HepG2 (cell line): ENCODE results near the gene ISG20L2. TPM values are rescaled to one million over a fixed set of nuclear protein-coding genes. Genes with fewer than 3 reads are reported as not detected.

Source experiments
- CENPX ChIP-seq: sonication (generic); formaldehyde crosslinking; IDR thresholded peaks from 2 replicates; pipeline ENCODE4 v1.9.0; 2021; ENCODE audit warnings: mild to moderate bottlenecking, missing genetic modification reagents, moderate library complexity
- HNRNPK ChIP-seq: fragments of 200-400 bp; formaldehyde crosslinking; IDR thresholded peaks from 2 replicates; pipeline ENCODE4 v1.6.1; 2018; ENCODE audit warnings: low read length, low read depth, moderate library complexity, mild to moderate bottlenecking; ENCODE audit not compliant: poor library complexity, severe bottlenecking
- JUN ChIP-seq: sonication (generic); formaldehyde crosslinking; IDR thresholded peaks from 2 replicates; pipeline ENCODE4 v1.4.0; 2020; ENCODE audit warnings: mild to moderate bottlenecking, missing genetic modification reagents
- KDM5B ChIP-seq: sonication (generic); formaldehyde crosslinking; IDR thresholded peaks from 2 replicates; pipeline ENCODE4 v1.4.0; 2020; ENCODE audit warnings: missing genetic modification reagents, mild to moderate bottlenecking, borderline replicate concordance
- PAWR ChIP-seq: sonication (generic); formaldehyde crosslinking; IDR thresholded peaks from 2 replicates; pipeline ENCODE4 v1.4.0; 2020; ENCODE audit warnings: missing genetic modification reagents, mild to moderate bottlenecking, borderline replicate concordance
- RAD51 ChIP-seq: fragments of 450-650 bp; IDR thresholded peaks from 2 replicates; pipeline ENCODE4 v1.6.1; 2016; ENCODE audit warnings: borderline replicate concordance
- TGIF2 ChIP-seq: IDR thresholded peaks from 2 replicates; pipeline ENCODE4 v1.6.1; 2016; ENCODE audit warnings: control low read depth, missing compliant biosample characterization
- ZFX ChIP-seq: sonication (generic); formaldehyde crosslinking; IDR thresholded peaks from 2 replicates; pipeline ENCODE4 v1.4.0; 2020; ENCODE audit warnings: mild to moderate bottlenecking, low read depth, missing genetic modification reagents, moderate library complexity
- ZNF737 ChIP-seq: sonication (generic); formaldehyde crosslinking; IDR thresholded peaks from 2 replicates; pipeline ENCODE4 v1.5.0; 2020; ENCODE audit warnings: missing genetic modification reagents, mild to moderate bottlenecking, borderline replicate concordance
- polyA plus RNA-seq, 8 experiments: library from polyadenylated mRNA; depleted of rRNA in 3 of 8; stranded (reverse) in 7 of 8; unstranded in 1 of 8; fragments of >200 nt; fragmentation: Illumina TruSeq in 4 of 8; extraction: Trizol in 4 of 8; gene quantifications; 2 replicates each; pipeline versions ENCODE4 v1.2.1 to v1.2.3, GENCODE V29; 2011 to 2016; ENCODE audit warnings: low read depth in 4 of 8, missing spikeins in 1 of 8, mixed read lengths in 1 of 8; ENCODE audit not compliant: insufficient read depth in 1 of 8
- total RNA-seq, 5 experiments: library from RNA; depleted of rRNA; stranded (reverse); fragments of >200 nt; fragmentation: Illumina TruSeq; extraction: Trizol; gene quantifications; 2 replicates each; pipeline ENCODE4 v1.2.3, GENCODE V29; 2016; ENCODE audit warnings: low read depth in 1 of 5
- TF ChIP-seq, protein P1 (sequence below): sonication (generic); formaldehyde crosslinking; IDR thresholded peaks from 2 replicates; pipeline ENCODE4 v1.5.0; 2020; ENCODE audit warnings: mild to moderate bottlenecking, missing genetic modification reagents
- TF ChIP-seq, protein P2 (sequence below): sonication (generic); formaldehyde crosslinking; IDR thresholded peaks from 2 replicates; pipeline ENCODE4 v1.5.1; 2020; ENCODE audit warnings: mild to moderate bottlenecking, missing genetic modification reagents
- TF ChIP-seq, protein P3 (sequence below): IDR thresholded peaks from 2 replicates; pipeline ENCODE4 v1.6.1; 2016
- TF ChIP-seq, protein P4 (sequence below): sonication (generic); formaldehyde crosslinking; IDR thresholded peaks from 2 replicates; pipeline ENCODE4 v1.9.0; 2021; ENCODE audit warnings: missing genetic modification reagents, mild to moderate bottlenecking, borderline replicate concordance
- TF ChIP-seq, protein P5 (sequence below): sonication (generic); formaldehyde crosslinking; IDR thresholded peaks from 2 replicates; pipeline ENCODE4 v1.4.0; 2020; ENCODE audit warnings: mild to moderate bottlenecking, missing genetic modification reagents

ISG20L2 gene
- total and polyA plus RNA-seq, 2 of the 13 experiments (the other 11 are each of a cell fraction or from before 2014, with no cell fraction given): 19.8 to 21.3 TPM

DNA sequence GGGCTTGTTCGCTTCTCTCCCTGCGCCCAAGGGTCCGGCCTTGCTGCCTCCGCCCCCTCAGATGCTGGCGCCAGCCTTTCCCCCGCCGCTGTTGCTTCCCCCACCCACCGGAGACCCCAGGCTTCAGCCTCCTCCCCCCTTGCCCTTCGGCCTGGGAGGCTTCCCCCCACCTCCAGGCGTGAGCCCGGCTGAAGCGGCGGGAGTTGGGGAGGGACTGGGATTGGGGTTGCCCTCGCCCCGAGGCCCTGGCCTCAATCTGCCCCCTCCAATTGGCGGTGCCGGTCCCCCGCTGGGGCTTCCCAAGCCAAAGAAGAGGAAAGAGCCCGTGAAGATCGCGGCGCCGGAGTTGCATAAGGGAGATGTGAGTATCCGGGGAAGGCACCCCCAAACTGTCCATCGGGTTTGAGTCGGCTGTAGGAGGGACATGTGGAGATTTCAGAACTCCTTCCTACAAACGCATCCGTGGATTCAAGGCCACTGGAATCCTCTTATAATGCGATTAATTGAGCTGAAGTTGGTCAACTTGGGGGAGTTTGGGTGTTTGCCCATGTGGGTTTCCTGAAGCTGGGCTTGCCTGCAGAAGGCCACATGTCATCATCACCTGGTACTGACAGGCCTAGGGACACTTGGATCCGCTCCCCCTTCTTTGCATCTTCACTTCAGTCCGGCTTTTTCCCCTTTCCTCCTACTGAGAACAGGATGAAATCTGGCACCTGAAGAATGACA lies 39.5 kb upstream of the ISG20L2 start (continued):
- TF ChIP-seq, protein P1, sequence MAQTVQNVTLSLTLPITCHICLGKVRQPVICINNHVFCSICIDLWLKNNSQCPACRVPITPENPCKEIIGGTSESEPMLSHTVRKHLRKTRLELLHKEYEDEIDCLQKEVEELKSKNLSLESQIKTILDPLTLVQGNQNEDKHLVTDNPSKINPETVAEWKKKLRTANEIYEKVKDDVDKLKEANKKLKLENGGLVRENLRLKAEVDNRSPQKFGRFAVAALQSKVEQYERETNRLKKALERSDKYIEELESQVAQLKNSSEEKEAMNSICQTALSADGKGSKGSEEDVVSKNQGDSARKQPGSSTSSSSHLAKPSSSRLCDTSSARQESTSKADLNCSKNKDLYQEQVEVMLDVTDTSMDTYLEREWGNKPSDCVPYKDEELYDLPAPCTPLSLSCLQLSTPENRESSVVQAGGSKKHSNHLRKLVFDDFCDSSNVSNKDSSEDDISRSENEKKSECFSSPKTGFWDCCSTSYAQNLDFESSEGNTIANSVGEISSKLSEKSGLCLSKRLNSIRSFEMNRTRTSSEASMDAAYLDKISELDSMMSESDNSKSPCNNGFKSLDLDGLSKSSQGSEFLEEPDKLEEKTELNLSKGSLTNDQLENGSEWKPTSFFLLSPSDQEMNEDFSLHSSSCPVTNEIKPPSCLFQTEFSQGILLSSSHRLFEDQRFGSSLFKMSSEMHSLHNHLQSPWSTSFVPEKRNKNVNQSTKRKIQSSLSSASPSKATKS (CRISPR knock-in tag): no peak
- TF ChIP-seq, protein P2, sequence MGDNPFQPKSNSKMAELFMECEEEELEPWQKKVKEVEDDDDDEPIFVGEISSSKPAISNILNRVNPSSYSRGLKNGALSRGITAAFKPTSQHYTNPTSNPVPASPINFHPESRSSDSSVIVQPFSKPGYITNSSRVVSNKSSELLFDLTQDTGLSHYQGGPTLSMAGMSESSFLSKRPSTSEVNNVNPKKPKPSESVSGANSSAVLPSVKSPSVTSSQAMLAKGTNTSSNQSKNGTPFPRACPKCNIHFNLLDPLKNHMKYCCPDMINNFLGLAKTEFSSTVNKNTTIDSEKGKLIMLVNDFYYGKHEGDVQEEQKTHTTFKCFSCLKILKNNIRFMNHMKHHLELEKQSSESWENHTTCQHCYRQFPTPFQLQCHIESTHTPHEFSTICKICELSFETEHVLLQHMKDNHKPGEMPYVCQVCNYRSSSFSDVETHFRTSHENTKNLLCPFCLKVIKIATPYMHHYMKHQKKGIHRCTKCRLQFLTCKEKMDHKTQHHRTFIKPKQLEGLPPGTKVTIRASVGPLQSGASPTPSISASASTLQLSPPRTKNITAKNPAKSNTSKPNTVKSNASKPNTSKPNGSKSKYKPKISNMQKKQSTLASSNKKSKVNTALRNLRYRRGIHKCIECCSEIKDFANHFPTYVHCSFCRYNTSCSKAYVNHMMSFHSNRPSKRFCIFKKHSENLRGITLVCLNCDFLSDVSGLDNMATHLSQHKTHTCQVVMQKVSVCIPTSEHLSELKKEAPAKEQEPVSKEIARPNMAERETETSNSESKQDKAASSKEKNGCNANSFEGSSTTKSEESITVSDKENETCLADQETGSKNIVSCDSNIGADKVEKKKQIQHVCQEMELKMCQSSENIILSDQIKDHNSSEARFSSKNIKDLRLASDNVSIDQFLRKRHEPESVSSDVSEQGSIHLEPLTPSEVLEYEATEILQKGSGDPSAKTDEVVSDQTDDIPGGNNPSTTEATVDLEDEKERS (CRISPR knock-in tag): peak; percentile 7; the same call in 1 of the 2 replicates
- TF ChIP-seq JUN (CRISPR knock-in tag) (no peak), KDM5B (CRISPR knock-in tag) (0 out of 2 replicates have a peak, but pooled peaks have one; percentile 42), RAD51 (no peak), HNRNPK (peak; percentile 19), TGIF2 (CRISPR knock-in tag) (peak; percentile 97; the same call in 1 of the 2 replicates), ZNF737 (CRISPR knock-in tag) (0 out of 2 replicates have a peak, but pooled peaks have one; percentile 34), PAWR (CRISPR knock-in tag) (no peak), CENPX (CRISPR knock-in tag) (no peak), ZFX (CRISPR knock-in tag) (peak; percentile 30)
- TF ChIP-seq, protein P3, sequence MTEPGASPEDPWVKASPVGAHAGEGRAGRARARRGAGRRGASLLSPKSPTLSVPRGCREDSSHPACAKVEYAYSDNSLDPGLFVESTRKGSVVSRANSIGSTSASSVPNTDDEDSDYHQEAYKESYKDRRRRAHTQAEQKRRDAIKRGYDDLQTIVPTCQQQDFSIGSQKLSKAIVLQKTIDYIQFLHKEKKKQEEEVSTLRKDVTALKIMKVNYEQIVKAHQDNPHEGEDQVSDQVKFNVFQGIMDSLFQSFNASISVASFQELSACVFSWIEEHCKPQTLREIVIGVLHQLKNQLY (CRISPR knock-in tag): no peak
- TF ChIP-seq, protein P4, sequence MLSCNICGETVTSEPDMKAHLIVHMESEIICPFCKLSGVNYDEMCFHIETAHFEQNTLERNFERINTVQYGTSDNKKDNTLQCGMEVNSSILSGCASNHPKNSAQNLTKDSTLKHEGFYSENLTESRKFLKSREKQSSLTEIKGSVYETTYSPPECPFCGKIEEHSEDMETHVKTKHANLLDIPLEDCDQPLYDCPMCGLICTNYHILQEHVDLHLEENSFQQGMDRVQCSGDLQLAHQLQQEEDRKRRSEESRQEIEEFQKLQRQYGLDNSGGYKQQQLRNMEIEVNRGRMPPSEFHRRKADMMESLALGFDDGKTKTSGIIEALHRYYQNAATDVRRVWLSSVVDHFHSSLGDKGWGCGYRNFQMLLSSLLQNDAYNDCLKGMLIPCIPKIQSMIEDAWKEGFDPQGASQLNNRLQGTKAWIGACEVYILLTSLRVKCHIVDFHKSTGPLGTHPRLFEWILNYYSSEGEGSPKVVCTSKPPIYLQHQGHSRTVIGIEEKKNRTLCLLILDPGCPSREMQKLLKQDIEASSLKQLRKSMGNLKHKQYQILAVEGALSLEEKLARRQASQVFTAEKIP: no peak
- TF ChIP-seq, protein P5, sequence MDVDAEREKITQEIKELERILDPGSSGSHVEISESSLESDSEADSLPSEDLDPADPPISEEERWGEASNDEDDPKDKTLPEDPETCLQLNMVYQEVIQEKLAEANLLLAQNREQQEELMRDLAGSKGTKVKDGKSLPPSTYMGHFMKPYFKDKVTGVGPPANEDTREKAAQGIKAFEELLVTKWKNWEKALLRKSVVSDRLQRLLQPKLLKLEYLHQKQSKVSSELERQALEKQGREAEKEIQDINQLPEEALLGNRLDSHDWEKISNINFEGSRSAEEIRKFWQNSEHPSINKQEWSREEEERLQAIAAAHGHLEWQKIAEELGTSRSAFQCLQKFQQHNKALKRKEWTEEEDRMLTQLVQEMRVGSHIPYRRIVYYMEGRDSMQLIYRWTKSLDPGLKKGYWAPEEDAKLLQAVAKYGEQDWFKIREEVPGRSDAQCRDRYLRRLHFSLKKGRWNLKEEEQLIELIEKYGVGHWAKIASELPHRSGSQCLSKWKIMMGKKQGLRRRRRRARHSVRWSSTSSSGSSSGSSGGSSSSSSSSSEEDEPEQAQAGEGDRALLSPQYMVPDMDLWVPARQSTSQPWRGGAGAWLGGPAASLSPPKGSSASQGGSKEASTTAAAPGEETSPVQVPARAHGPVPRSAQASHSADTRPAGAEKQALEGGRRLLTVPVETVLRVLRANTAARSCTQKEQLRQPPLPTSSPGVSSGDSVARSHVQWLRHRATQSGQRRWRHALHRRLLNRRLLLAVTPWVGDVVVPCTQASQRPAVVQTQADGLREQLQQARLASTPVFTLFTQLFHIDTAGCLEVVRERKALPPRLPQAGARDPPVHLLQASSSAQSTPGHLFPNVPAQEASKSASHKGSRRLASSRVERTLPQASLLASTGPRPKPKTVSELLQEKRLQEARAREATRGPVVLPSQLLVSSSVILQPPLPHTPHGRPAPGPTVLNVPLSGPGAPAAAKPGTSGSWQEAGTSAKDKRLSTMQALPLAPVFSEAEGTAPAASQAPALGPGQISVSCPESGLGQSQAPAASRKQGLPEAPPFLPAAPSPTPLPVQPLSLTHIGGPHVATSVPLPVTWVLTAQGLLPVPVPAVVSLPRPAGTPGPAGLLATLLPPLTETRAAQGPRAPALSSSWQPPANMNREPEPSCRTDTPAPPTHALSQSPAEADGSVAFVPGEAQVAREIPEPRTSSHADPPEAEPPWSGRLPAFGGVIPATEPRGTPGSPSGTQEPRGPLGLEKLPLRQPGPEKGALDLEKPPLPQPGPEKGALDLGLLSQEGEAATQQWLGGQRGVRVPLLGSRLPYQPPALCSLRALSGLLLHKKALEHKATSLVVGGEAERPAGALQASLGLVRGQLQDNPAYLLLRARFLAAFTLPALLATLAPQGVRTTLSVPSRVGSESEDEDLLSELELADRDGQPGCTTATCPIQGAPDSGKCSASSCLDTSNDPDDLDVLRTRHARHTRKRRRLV (CRISPR knock-in tag): no peak
